ENCODE data around the gene PRR14L. TPM values are rescaled to one million over a fixed set of nuclear protein-coding genes. Genes with fewer than 3 reads are reported as not detected.
"Not testable (repeated sequence)": the region's sequence is repeated elsewhere in the genome, so short reads cannot be mapped to it uniquely, and the experiment has no call there.

The PRR14L gene
- total RNA-seq, 6 experiments from 2014 or later, result 28.4 to 39.6 (median 34.2) TPM

GRCh38 chr22:31681349-31682345, 68.3 kb downstream of the PRR14L start:
- Mint-ChIP-seq H3K27me3 (ENCODE audit: insufficient read depth) (peaks cover 1% of the 10 kb centered on the region; the same call in 1 of the 2 replicates), H3K27ac (peak overlapping the region; percentile 83), H3K36me3 (ENCODE audit: low read depth) (peaks cover 50% of the 10 kb centered on the region), H3K4me3 (peak overlapping the region; percentile 53), H3K4me1 (ENCODE audit: low read depth) (peaks cover 53% of the 10 kb centered on the region), H3K9me3 (no peaks in the 10 kb centered on the region; the same call in 1 of the 2 replicates)
- TF ChIP-seq CTCF (IDR thresholded peaks at IDR 0.05), result no peak
- peak; percentile 24 for DNase-seq

- Mint-ChIP-seq H3K4me3 (peak overlapping the region; percentile 53), H3K9me3 (no peaks in the 10 kb centered on the region; the same call in 1 of the 2 replicates), H3K36me3 (ENCODE audit: low read depth) (peaks cover 50% of the 10 kb centered on the region), H3K27ac (peak overlapping the region; percentile 83), H3K27me3 (ENCODE audit: insufficient read depth) (peaks cover 1% of the 10 kb centered on the region; the same call in 1 of the 2 replicates), H3K4me1 (ENCODE audit: low read depth) (peaks cover 53% of the 10 kb centered on the region)
- DNase-seq, result peak; percentile 68
- no peak for TF ChIP-seq CTCF (IDR thresholded peaks at IDR 0.05)
Observed at GRCh38 chr22:31680861-31681341, 69.0 kb downstream of the PRR14L start.

- peaks cover 29% of the 10 kb centered on the region for H3K36me3 Mint-ChIP-seq (ENCODE audit: low read depth)
- no peak for DNase-seq
- peaks cover 46% of the 10 kb centered on the region for H3K4me1 Mint-ChIP-seq (ENCODE audit: low read depth)
- peaks cover 2% of the 10 kb centered on the region for H3K27me3 Mint-ChIP-seq (ENCODE audit: insufficient read depth)
- H3K27ac Mint-ChIP-seq, result peak overlapping the region; percentile 52; the same call in 1 of the 2 replicates
- H3K9me3 Mint-ChIP-seq, result no peaks in the 10 kb centered on the region; the same call in 1 of the 2 replicates
- TF ChIP-seq CTCF (IDR thresholded peaks at IDR 0.05), result no peak
- H3K4me3 Mint-ChIP-seq, result no peak overlapping the region
Observed at GRCh38 chr22:31678748-31679147, 71.2 kb downstream of the PRR14L start.

GRCh38 chr22:31676700-31677099, 73.2 kb downstream of the PRR14L start:
- H3K36me3 Mint-ChIP-seq (ENCODE audit: low read depth), result peaks cover 15% of the 10 kb centered on the region
- H3K4me1 Mint-ChIP-seq (ENCODE audit: low read depth), result peaks cover 25% of the 10 kb centered on the region
- H3K27me3 Mint-ChIP-seq (ENCODE audit: insufficient read depth), result peaks cover 10% of the 10 kb centered on the region
- H3K27ac Mint-ChIP-seq, result no peak overlapping the region
- TF ChIP-seq CTCF (IDR thresholded peaks at IDR 0.05), result no peak
- no peaks in the 10 kb centered on the region; the same call in 1 of the 2 replicates for H3K9me3 Mint-ChIP-seq
- H3K4me3 Mint-ChIP-seq, result peak overlapping the region; percentile 45; the same call in 1 of the 2 replicates
- peak; percentile 28 for DNase-seq

GRCh38 chr22:31674219-31674618, 75.7 kb downstream of the PRR14L start:
- H3K4me3 Mint-ChIP-seq; H3K9me3 Mint-ChIP-seq; H3K36me3 Mint-ChIP-seq (ENCODE audit: low read depth): not testable (repeated sequence)

GRCh38 chr22:31668849-31669248, 81.1 kb downstream of the PRR14L start:
- DNase-seq; H3K4me3 Mint-ChIP-seq; H3K9me3 Mint-ChIP-seq; H3K27me3 Mint-ChIP-seq (ENCODE audit: insufficient read depth); H3K27ac Mint-ChIP-seq; H3K4me1 Mint-ChIP-seq (ENCODE audit: low read depth); H3K36me3 Mint-ChIP-seq (ENCODE audit: low read depth): not testable (repeated sequence)

More at GRCh38 chr22:31674219-31674618, 75.7 kb downstream of the PRR14L start:
- DNase-seq; H3K4me1 Mint-ChIP-seq (ENCODE audit: low read depth); H3K27ac Mint-ChIP-seq: not testable (repeated sequence)
- H3K27me3 Mint-ChIP-seq (ENCODE audit: insufficient read depth), result peaks cover 10% of the 10 kb centered on the region

Data from HFFc6 (cell line).